H9 (cell line): Measurements from ENCODE around the gene LIN9. TPM values are rescaled to one million over a fixed set of nuclear protein-coding genes. Genes with fewer than 3 reads are reported as not detected.

Source experiments
- DNase-seq: peaks from one replicate; pipeline ENCODE4 v3.0.0-alpha.2; 2017
- H2AFZ ChIP-seq: one replicate; pipeline ENCODE4 v1.6.1; 2013; ENCODE audit warnings: mild to moderate bottlenecking, low read length, control low read depth, moderate library complexity
- H2AK5ac ChIP-seq: 2 replicates; pipeline ENCODE4 v1.6.1; 2013; ENCODE audit warnings: low read length, control low read depth, mixed read lengths; ENCODE audit not compliant: insufficient read length
- H2BK120ac ChIP-seq: one replicate; pipeline ENCODE4 v1.6.1; 2013; ENCODE audit warnings: low read depth, mild to moderate bottlenecking, low read length, control low read depth, inconsistent platforms; ENCODE audit not compliant: poor library complexity, severe bottlenecking
- H2BK12ac ChIP-seq: 2 replicates; pipeline ENCODE4 v1.6.1; 2013; ENCODE audit warnings: low read length, control low read depth, mixed read lengths, low read depth; ENCODE audit not compliant: insufficient read length
- H2BK15ac ChIP-seq: 2 replicates; pipeline ENCODE4 v1.6.1; 2013; ENCODE audit warnings: low read depth, low read length, control low read depth
- H2BK20ac ChIP-seq: one replicate; pipeline ENCODE4 v1.6.1; 2013; ENCODE audit warnings: low read depth, mild to moderate bottlenecking, low read length, control low read depth, inconsistent platforms; ENCODE audit not compliant: poor library complexity, severe bottlenecking
- H2BK5ac ChIP-seq: 2 replicates; pipeline ENCODE4 v1.6.1; 2013; ENCODE audit warnings: low read length, control low read depth, mixed read lengths; ENCODE audit not compliant: insufficient read length
- H3K14ac ChIP-seq: 2 replicates; pipeline ENCODE4 v1.6.1; 2013; ENCODE audit warnings: low read length, control low read depth; ENCODE audit not compliant: insufficient read depth
- H3K18ac ChIP-seq: 2 replicates; pipeline ENCODE4 v1.6.1; 2013; ENCODE audit warnings: low read depth, mild to moderate bottlenecking, mixed read lengths, low read length, control low read depth; ENCODE audit not compliant: insufficient read length
- H3K23ac ChIP-seq: 2 replicates; pipeline ENCODE4 v1.6.1; 2013; ENCODE audit warnings: low read length, control low read depth, mixed read lengths, low read depth; ENCODE audit not compliant: insufficient read length
- H3K23me2 ChIP-seq: 2 replicates; pipeline ENCODE4 v1.6.1; 2013; ENCODE audit warnings: low read depth, mild to moderate bottlenecking, mixed read lengths, low read length, control low read depth; ENCODE audit not compliant: insufficient read length, poor library complexity, severe bottlenecking
- H3K27ac ChIP-seq: 2 replicates; pipeline ENCODE4 v1.5.1; 2013; ENCODE audit warnings: low read length, control low read depth, mixed read lengths, low read depth; ENCODE audit not compliant: insufficient read length
- H3K27me3 ChIP-seq: 2 replicates; pipeline ENCODE4 v1.6.1; 2013; ENCODE audit warnings: low read length, control low read depth, inconsistent platforms; ENCODE audit not compliant: insufficient read depth
- H3K4ac ChIP-seq: 2 replicates; pipeline ENCODE4 v1.6.1; 2013; ENCODE audit warnings: low read depth, mild to moderate bottlenecking, control low read depth, inconsistent platforms, low read length, moderate library complexity
- H3K4me1 ChIP-seq: 2 replicates; pipeline ENCODE4 v1.6.1; 2013; ENCODE audit warnings: low read length, control low read depth, inconsistent platforms; ENCODE audit not compliant: insufficient read depth
- H3K4me2 ChIP-seq: 2 replicates; pipeline ENCODE4 v1.6.1; 2013; ENCODE audit warnings: low read length, control low read depth, mixed read lengths; ENCODE audit not compliant: insufficient read length, insufficient read depth
- H3K56ac ChIP-seq: 2 replicates; pipeline ENCODE4 v1.6.1; 2013; ENCODE audit warnings: low read depth, mild to moderate bottlenecking, mixed read lengths, low read length, control low read depth; ENCODE audit not compliant: insufficient read length
- H3K79me1 ChIP-seq: 2 replicates; pipeline ENCODE4 v1.6.1; 2013; ENCODE audit warnings: low read depth, mild to moderate bottlenecking, moderate library complexity, low read length, control low read depth, inconsistent platforms; ENCODE audit not compliant: insufficient read depth, poor library complexity, severe bottlenecking
- H3K79me2 ChIP-seq: 2 replicates; pipeline ENCODE4 v1.6.1; 2013; ENCODE audit warnings: low read length, control low read depth, inconsistent platforms; ENCODE audit not compliant: insufficient read depth
- H3K9ac ChIP-seq: 2 replicates; pipeline ENCODE4 v1.6.1; 2013; ENCODE audit warnings: low read length, control low read depth, mixed read lengths; ENCODE audit not compliant: insufficient read length; ENCODE audit errors: extremely low read depth
- H3K9me3 ChIP-seq: one replicate; pipeline ENCODE4 v1.6.1; 2013; ENCODE audit warnings: low read depth, low read length, inconsistent platforms; ENCODE audit not compliant: control insufficient read depth
- H3T11ph ChIP-seq: one replicate; pipeline ENCODE4 v1.6.1; 2013; ENCODE audit warnings: mild to moderate bottlenecking, low read length, control low read depth, inconsistent platforms
- H4K20me1 ChIP-seq: one replicate; pipeline ENCODE4 v1.6.1; 2013; ENCODE audit not compliant: control insufficient read depth, insufficient read length, insufficient read depth
- H4K5ac ChIP-seq: 2 replicates; pipeline ENCODE4 v1.6.1; 2013; ENCODE audit warnings: low read depth, mild to moderate bottlenecking, mixed read lengths, low read length, control low read depth; ENCODE audit not compliant: insufficient read length
- H4K8ac ChIP-seq: replicated peaks from 2 replicates; pipeline ENCODE4 v1.6.1; 2013; ENCODE audit warnings: low read length, control low read depth, mixed read lengths, low read depth; ENCODE audit not compliant: insufficient read length
- H4K91ac ChIP-seq: 2 replicates; pipeline ENCODE4 v1.6.1; 2013; ENCODE audit warnings: low read depth, mild to moderate bottlenecking, moderate library complexity, mixed read lengths, low read length, control low read depth; ENCODE audit not compliant: insufficient read length
- H3K27ac Mint-ChIP-seq, 3 experiments: 2 replicates in 2 of 3; 3 replicates in 1 of 3; pipeline ENCODE4 v1.8.0; 2020 to 2021; ENCODE audit warnings: mixed read lengths in 3 of 3, mild to moderate bottlenecking in 1 of 3, moderate library complexity in 1 of 3
- H3K27me3 Mint-ChIP-seq: 2 replicates; pipeline ENCODE4 v1.8.0; 2021; ENCODE audit warnings: low read depth, mild to moderate bottlenecking, moderate library complexity, mixed read lengths
- H3K36me3 Mint-ChIP-seq, 3 experiments: 2 replicates in 2 of 3; 3 replicates in 1 of 3; pipeline ENCODE4 v1.8.0; 2020 to 2021; ENCODE audit warnings: low read depth in 3 of 3, mixed read lengths in 3 of 3; ENCODE audit not compliant: insufficient read depth in 1 of 3
- H3K4me1 Mint-ChIP-seq, 2 experiments: 2 replicates each; pipeline ENCODE4 v1.8.0; 2020; ENCODE audit warnings: mixed read lengths in 2 of 2
- H3K4me3 Mint-ChIP-seq, 2 experiments: 2 replicates in 1 of 2; 3 replicates in 1 of 2; pipeline ENCODE4 v1.8.0; 2020 to 2021; ENCODE audit warnings: mild to moderate bottlenecking in 2 of 2, mixed read lengths in 2 of 2, moderate library complexity in 1 of 2
- H3K9me3 Mint-ChIP-seq, 2 experiments: 2 replicates in 1 of 2; 3 replicates in 1 of 2; pipeline ENCODE4 v1.8.0; 2020; ENCODE audit warnings: mild to moderate bottlenecking in 2 of 2, mixed read lengths in 2 of 2, moderate library complexity in 1 of 2
- CTCF ChIP-seq: fragments of 200-600 bp; sonication (generic); conservative IDR thresholded peaks from 3 replicates; pipeline ENCODE4 v1.8.0; 2021; ENCODE audit warnings: antibody characterized with exemption, mild to moderate bottlenecking
- WGBS: extraction: QIAGEN DNeasy Blood & Tissue Kit; methylation state at CpG from one replicate; pipeline ENCODE4 v1.1.7; 2013; ENCODE audit warnings: missing lambda C conversion rate, low lambda C conversion rate, mixed read lengths; ENCODE audit not compliant: insufficient read length; ENCODE audit errors: extremely low coverage; 5-methylcytosine and 5-hydroxymethylcytosine counted together
- total RNA-seq: library from RNA; stranded (reverse); gene quantifications from 2 replicates; pipeline ENCODE4 v1.2.1, GENCODE V29; 2021

LIN9 gene
- total RNA-seq, 1 experiment from 2014 or later, result 9.5 TPM

- H3K27me3 Mint-ChIP-seq, result peaks cover 21% of the 10 kb centered on the region
- no peak overlapping the region for H3K4me3 Mint-ChIP-seq
- H3K9me3 Mint-ChIP-seq, result no peaks in the 10 kb centered on the region
- Histone ChIP-seq H2BK20ac (no peak overlapping the region), H3K4me2 (no peak overlapping the region), H2BK15ac (no peak overlapping the region), H3K4ac (no peak overlapping the region), H3K79me1 (peaks cover 4% of the 10 kb centered on the region), H3K23ac (no peak overlapping the region), H4K20me1 (no peaks in the 10 kb centered on the region), H2BK5ac (no peak overlapping the region), H4K5ac (no peak overlapping the region), H4K8ac (no peak overlapping the region), H3K18ac (no peak overlapping the region), H3K4me1 (peaks cover 3% of the 10 kb centered on the region; the same call in 1 of the 2 replicates), H3K9ac (no peak overlapping the region), H3T11ph (no peak overlapping the region), H3K56ac (no peak overlapping the region), H2BK12ac (no peak overlapping the region), H3K23me2 (peaks cover 11% of the 10 kb centered on the region), H3K14ac (no peak overlapping the region), H3K27me3 (no peaks in the 10 kb centered on the region; the same call in 1 of the 2 replicates), H3K79me2 (peaks cover 5% of the 10 kb centered on the region; the same call in 1 of the 2 replicates), H2BK120ac (no peak overlapping the region), H3K27ac (no peak overlapping the region), H2AFZ (no peak overlapping the region), H3K9me3 (no peaks in the 10 kb centered on the region), H2AK5ac (no peak overlapping the region), H4K91ac (no peak overlapping the region)
- no peak for TF ChIP-seq CTCF
- H3K4me1 Mint-ChIP-seq, result peaks cover 18% of the 10 kb centered on the region in 2 experiments
- no CpG with 5 or more reads among the region's 7 CpGs for WGBS
- H3K27ac Mint-ChIP-seq, result no peak overlapping the region
- DNase-seq, result no peak
- H3K36me3 Mint-ChIP-seq, result no peaks in the 10 kb centered on the region
Observed at GRCh38 chr1:226311376-226311775, 2.4 kb upstream of the LIN9 start.
